HG03060 (cell line): ENCODE results near the gene PAQR9.

Experiments
- ATAC-seq: cut with Tn5 transposase; IDR thresholded peaks from one replicate; pipeline ENCODE4 v1.9.1; 2021; ENCODE audit warnings: low read depth, moderate number of reproducible peaks; ENCODE audit not compliant: unreplicated experiment

The PAQR9 gene

GRCh38 chr3:142983318-142983717, 19.8 kb upstream of the PAQR9 start:
- no peak for ATAC-seq

DNA sequence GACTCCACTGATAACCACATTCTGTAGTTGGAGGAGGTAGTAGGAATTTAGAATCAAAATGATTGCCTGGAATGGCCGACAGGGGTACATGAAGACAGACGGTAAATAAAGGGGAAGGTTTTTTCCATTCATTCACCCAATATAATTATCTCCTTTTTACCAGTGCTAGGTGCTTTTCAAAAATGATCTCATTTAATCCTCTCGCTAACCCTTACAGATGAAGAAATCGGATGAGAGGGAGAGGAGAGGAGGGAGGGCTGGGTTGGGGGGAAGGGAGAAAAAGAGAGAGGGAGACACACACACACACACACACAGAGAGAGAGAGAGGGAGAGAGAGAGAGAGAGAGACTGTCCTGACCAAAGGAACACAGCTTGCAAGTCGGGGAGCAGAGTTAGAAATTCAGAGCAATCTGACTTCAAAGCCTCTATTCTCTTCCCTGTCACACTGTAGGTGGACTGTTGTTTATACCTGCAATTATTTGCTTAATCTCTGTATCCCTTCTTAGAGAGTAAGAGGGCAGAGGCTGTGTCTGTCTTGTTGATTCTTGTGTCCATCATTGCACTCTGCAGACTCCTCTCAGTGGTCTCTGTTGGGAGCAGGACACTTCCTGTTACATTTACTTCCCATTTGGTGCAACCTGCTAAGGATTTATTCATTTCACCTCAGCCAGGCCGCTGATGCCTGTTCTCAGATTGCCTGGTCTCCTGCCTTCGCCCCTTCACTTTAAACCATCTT, 18.7 kb upstream of the PAQR9 start:
- no peak for ATAC-seq

DNA sequence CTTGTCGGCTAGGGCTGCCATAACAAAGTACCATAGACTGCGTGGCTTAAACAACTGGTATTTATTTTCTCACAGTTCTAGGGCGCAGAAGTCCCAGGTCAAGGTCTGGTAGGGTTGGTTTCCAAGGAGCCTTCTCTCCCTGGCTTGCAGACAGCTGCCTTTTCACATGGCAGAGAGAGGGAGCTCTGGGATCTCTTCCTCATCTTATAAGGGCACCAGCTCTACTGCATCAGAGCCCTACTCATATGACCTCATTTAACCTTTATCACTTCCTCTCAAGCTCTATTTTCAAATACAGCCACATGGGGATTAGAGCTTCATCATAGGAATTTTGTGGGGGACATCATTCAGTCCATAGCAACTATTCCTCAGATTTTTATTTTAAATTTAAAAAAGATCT, 17.6 kb upstream of the PAQR9 start:
- no peak for ATAC-seq

DNA sequence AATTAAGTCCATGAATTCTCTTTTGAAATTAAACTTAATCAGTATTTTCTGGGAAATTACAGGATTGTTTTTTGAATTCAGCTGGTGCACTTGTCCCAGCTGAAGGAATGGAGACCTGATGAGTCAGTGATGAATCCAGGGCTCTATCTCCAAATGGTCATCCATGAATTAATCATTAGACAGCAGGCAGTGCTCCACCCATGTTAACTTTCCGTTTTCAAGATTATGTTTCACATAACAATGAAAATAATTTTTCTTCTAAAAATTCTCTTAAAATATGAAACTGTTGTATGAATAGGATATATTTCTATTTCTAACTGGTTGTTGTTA, 13.9 kb upstream of the PAQR9 start:
- ATAC-seq = no peak

GRCh38 chr3:142976621-142977398, 13.3 kb upstream of the PAQR9 start:
- ATAC-seq = no peak

DNA sequence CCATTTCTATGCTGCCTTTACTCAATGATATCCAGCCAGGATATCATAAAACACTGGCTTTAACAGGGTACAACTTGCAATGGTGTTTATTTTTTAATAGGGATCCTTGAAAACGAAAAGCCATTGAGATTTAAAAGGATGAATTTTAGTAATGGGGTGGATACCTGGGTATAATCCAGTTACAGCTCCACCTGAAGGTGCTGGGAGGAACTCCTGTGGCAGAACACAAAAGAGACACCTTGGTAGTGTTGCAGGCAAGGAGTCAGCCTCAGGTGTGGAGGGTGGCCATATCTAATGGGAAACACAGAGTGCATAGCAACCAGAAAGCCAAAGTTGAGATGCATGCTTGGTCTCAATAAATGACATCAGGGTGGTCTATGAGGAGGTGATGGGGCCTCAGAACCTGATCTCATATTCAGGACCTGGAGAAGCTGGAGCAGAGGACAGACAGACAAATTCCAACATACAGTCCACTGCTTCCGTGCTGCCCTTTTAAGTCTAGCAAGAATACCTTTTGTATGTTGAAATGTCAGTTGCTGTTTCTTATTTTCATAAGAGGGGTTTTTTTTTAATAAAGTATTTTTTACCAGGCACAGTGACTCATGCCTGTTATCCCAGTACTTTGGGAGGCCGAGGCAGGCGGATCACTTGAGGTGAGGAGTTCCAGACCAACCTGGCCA, 12.0 kb upstream of the PAQR9 start:
- no peak for ATAC-seq

DNA sequence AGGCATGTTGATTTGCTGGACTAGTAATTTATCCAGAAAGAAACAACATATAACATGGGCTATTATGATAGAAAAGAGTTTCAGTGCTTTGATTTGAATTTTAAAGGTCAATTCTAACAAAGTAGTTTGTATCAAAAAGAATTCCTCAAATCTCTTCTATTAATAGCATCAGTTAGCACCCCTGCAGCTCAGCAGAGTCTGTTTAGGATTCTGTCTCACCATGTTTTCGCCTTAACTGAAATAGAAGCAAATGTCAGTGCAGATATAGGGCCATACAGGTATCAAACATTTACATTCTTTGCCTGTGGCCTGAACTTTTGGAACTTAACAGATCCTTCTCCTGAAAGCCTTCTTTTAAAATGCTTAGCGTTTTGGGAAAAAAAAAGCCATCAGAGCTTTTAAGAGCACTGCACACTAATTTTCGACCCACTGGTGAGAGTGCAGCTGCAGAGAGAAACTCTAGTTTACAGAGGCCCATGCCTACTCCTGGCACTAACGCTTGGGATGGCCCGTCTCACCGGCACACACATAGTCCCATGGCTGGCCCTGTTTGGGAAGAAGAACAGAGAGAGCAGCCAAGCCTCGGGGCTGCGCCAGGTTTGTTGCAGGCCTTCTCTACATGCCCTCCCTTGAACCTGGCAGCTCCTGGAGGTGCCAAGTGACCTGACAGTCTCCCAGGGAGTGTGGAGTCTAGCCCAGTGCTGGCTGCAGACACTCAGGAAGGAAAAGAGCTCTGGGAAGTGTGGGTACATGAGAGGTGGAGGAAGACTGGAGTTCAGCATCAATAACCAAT, 9.9 kb upstream of the PAQR9 start:
- ATAC-seq = no peak

DNA sequence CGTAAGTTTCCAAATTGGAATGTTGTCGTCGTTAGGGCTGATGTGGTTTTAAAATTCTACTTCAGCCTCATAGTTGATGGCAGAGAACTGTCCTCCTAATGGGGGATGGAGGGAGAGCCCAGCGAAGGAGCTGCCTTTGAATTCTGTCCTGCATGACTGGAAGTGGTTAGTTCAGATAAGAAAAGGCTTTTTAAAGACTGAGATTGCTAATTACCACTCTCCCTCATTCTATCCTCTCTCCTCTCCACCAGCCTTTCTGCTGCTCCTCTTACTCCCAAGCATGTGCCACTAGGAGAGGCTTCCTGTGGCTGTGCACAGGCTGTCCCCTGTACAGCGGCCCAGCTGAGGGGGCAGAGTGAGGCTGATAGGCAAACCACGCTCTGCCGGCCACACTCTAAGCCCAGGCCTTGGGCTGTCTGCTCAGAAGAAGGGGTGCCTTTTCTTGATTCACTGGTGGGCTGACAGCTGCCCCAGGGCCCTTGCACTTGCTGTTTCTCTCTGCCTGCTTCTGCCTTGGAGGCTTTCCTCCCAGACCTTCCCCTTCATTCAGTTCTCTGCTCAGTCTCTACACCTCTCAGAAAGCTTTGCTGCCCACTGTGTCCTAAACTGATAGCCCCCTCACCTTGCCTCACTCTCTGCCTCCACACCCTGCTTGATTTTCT, 8.7 kb upstream of the PAQR9 start:
- ATAC-seq = no peak

DNA sequence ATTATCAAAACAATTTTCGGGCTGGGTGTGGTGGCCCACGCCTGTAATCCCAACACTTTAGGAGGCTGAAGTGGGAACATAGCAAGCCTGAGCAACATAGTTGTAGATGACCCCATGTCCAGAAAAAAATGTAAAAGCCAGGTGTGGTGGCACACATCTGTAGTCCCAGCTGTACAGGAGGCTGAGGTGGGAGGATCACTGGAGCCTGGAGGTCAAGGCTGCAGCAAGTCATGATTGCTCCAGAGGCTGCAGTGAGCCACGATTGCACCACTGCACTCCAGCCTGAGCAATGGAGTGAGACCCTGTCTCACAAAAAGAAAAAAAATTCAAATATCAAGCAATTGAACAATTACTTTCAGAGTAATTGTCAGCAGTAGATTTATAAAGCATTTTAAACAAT, 8.0 kb upstream of the PAQR9 start:
- no peak for ATAC-seq

DNA sequence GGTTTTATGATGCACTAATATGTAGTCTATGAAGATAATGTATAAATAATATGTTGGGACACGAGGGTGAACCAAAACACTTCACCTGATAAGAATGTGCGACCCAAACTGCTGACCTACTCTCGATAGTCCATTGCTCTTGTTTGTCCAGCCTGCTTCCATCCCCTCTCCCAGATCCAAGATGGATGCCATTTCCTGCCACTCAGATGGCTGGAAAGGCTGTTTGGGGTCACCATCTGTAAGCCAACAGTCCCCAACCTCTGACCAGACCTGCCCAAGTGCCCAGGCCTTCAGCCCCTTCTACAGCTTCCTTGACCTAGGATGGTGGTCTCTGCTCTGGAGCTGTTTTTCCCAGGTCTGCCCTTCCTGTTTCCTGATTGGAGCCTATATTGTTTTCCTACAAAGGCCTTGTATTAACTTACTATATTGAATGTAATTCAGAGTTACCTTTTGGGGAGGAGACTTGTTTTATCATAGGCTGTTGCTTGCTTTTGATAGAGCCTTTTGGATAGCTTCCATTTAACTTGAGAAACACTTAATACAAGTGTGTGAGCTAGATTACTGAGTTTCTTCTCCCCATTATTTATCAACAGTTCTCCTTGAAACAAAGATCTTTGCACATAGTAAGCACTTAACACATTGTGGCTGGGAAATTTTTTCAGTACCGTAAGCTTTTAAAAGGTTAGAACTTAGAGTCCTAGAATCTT, 5.0 kb upstream of the PAQR9 start:
- ATAC-seq = no peak

- ATAC-seq = no peak
Observed at GRCh38 chr3:142966808-142967207, 3.3 kb upstream of the PAQR9 start.

DNA sequence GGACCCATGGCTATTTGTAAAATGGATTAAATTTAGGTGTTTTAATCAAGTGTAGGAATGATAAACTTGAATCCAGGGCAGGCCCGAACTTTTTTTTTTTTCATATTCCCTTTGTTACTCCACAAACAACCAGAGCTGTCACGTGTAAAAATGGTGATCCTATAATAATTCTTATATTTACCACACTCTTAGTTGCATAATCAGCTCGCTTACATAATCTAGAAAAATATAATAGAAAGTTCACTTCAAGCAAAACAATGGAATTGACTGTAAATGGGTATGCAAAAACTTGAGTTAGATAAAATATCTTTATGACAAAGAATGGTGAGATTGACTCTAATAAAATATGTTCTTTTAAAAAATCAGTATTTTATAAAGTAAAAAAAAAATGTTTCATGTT, 2.1 kb upstream of the PAQR9 start:
- ATAC-seq = no peak

DNA sequence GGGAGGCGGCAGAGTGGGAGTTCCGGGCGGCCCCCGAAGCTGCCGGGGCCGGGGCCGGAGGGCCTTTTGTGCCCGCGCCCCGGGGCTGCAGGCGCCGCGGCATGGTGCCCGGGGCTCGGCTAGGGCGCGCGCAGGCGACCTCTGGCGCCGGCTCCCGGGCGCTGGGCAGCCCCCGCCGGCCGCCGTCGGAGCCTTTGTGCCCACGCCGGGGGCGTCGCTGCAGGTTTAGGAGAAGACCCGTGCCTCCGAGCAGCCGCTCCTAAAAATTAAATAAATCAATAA, 299 bp downstream of the PAQR9 start:
- ATAC-seq = no peak

DNA sequence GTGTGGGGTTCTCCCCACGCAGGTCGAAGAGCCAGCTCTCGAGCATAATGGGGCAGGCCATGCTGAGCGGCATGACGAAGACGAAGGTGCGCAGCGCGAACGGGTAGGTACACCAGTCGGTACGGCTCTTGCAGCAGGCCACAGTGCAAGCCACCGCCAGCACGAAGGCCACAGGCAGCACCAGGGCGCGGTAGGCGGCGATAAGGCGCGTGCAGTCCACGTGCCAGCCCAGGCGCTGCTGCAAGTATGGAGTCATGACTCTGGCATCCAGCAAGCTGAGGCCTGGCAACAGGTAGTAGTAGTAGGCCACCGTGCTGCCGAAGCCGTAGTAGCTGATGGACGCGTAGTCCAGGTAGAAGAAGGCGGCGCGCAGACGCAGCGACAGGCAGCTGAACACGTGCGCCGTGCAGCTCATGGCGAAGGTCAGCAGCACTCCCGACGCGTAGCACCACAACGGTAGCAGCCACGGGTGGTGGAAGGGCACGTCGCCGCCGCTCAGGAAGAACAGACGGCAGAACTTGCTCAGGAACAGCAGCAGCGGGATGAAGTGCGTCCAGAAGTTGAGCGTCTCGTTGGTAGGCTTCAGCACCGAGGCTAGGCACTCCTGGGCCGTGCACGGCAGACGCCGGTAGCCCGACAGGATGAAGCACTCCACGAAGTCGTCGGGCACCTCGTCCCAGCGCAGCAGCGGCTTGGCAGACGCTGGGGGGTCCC, 797 bp downstream of the PAQR9 start:
- no peak for ATAC-seq

DNA sequence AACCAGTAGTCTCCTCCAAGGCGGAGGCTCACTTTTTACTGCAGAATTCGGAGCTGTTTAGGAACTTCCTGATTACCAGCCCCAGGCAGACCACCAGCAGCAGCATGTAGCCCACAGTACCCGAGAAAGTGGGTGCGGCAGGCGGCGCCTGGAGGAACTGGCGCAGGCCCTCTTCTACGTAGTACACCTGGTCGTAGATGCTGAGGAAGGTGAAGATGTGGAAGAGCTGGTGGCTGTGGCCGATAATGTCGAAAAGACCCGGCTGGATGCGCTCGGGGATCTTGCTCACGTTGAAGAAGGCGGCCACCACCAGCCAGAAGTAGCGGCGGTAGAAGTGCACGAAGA, 1.3 kb downstream of the PAQR9 start:
- no peak for ATAC-seq

- no peak for ATAC-seq
Observed at GRCh38 chr3:142961539-142961938, 1.9 kb downstream of the PAQR9 start.

- no peak for ATAC-seq
Observed at GRCh38 chr3:142960322-142960850, 3.1 kb downstream of the PAQR9 start.

DNA sequence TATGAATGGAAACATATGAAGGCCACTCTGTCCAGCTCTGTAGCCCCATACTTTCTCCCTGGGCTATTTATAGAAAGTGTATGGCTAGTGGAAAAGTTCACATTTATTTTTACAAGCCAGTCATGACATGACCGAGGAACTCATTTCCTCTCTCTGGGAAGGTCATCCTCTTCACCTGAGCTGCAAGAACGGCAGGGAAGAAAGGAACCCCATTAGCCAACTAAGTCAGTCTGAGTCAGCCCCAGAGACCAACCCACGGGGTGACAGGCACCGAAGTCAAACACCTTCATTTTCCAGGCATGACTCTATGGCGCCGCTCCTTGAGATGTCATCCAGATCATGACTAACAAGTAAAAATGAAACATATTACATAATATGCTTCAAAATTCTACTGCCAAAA, 4.8 kb downstream of the PAQR9 start:
- ATAC-seq = no peak

GRCh38 chr3:142953443-142953842, 10.0 kb downstream of the PAQR9 start:
- no peak for ATAC-seq
